SK-N-SH treated with all-trans-retinoic acid at 6 μM for 48 hours (cell line): ENCODE measurements around the gene CYP2W1.

Experiments
- ATAC-seq: fragments of 200-7000 bp; cut with Tn5 transposase; 3 replicates; pipeline ENCODE4 v1.9.1; 2020; ENCODE audit warnings: mild to moderate bottlenecking, moderate library complexity
- ARNTL ChIP-seq: fragments of 450-650 bp; formaldehyde crosslinking; IDR thresholded peaks from 2 replicates; pipeline ENCODE4 v1.5.0; 2020; ENCODE audit warnings: low read depth, mild to moderate bottlenecking, moderate library complexity, borderline replicate concordance
- BACH2 ChIP-seq: fragments of 250-450 bp; sonication (Bioruptor Pico); IDR thresholded peaks from 2 replicates; pipeline ENCODE4 v1.9.0; 2021; ENCODE audit warnings: mild to moderate bottlenecking, borderline replicate concordance
- CREB5 ChIP-seq: fragments of 250-450 bp; sonication (Bioruptor Pico); IDR thresholded peaks from 2 replicates; pipeline ENCODE4 v1.5.1; 2020; ENCODE audit warnings: low read depth, mild to moderate bottlenecking, moderate library complexity
- ESRRG ChIP-seq: fragments of 250-450 bp; sonication (Bioruptor Pico); IDR thresholded peaks from 2 replicates; pipeline ENCODE4 v1.6.1; 2021; ENCODE audit warnings: mild to moderate bottlenecking
- GLIS3 ChIP-seq: fragments of 250-450 bp; sonication (Bioruptor Pico); IDR thresholded peaks from 2 replicates; pipeline ENCODE4 v1.5.0; 2020; ENCODE audit warnings: mild to moderate bottlenecking, moderate library complexity
- ISL1 ChIP-seq: fragments of 250-450 bp; sonication (Bioruptor Pico); IDR thresholded peaks from 2 replicates; pipeline ENCODE4 v2.1.2; 2022; ENCODE audit warnings: mild to moderate bottlenecking, moderate library complexity
- OSR1 ChIP-seq: fragments of 250-450 bp; sonication (Bioruptor Pico); IDR thresholded peaks from 2 replicates; pipeline ENCODE4 v1.8.0; 2022; ENCODE audit warnings: moderate library complexity, mild to moderate bottlenecking, inconsistent platforms
- PPARA ChIP-seq: fragments of 250-450 bp; sonication (Bioruptor Pico); IDR thresholded peaks from 2 replicates; pipeline ENCODE4 v1.5.0; 2020; ENCODE audit warnings: mild to moderate bottlenecking, borderline replicate concordance
- RARB ChIP-seq: fragments of 250-450 bp; sonication (Bioruptor Pico); IDR thresholded peaks from 2 replicates; pipeline ENCODE4 v1.8.0; 2021; ENCODE audit warnings: mild to moderate bottlenecking, moderate library complexity
- SNAI2 ChIP-seq: fragments of 250-450 bp; sonication (Bioruptor Pico); IDR thresholded peaks from 2 replicates; pipeline ENCODE4 v1.5.0; 2020; ENCODE audit warnings: mild to moderate bottlenecking, moderate library complexity
- TCF4 ChIP-seq: fragments of 250-450 bp; sonication (Bioruptor Pico); IDR thresholded peaks from 2 replicates; pipeline ENCODE4 v1.8.0; 2021; ENCODE audit warnings: mild to moderate bottlenecking, moderate library complexity, borderline replicate concordance
- TOX ChIP-seq: fragments of 250-450 bp; sonication (Bioruptor Pico); IDR thresholded peaks from 2 replicates; pipeline ENCODE4 v1.8.0; 2021; ENCODE audit warnings: mild to moderate bottlenecking, moderate library complexity, borderline replicate concordance
- ZC3H10 ChIP-seq: fragments of 250-450 bp; sonication (Bioruptor Pico); IDR thresholded peaks from 2 replicates; pipeline ENCODE4 v1.5.1; 2021; ENCODE audit warnings: mild to moderate bottlenecking, moderate library complexity
- ZFP3 ChIP-seq: fragments of 250-450 bp; sonication (Bioruptor Pico); IDR thresholded peaks from 2 replicates; pipeline ENCODE4 v1.5.0; 2020; ENCODE audit warnings: mild to moderate bottlenecking, moderate library complexity
- ZFP30 ChIP-seq: fragments of 450-650 bp; formaldehyde crosslinking; IDR thresholded peaks from 2 replicates; pipeline ENCODE4 v1.5.0; 2022; ENCODE audit warnings: mild to moderate bottlenecking, moderate library complexity
- ZNF565 ChIP-seq: fragments of 450-650 bp; formaldehyde crosslinking; conservative IDR thresholded peaks from 2 replicates; pipeline ENCODE4 v1.5.0; 2020; ENCODE audit warnings: low read depth, mild to moderate bottlenecking, moderate library complexity
- ZNF70 ChIP-seq: fragments of 450-650 bp; formaldehyde crosslinking; IDR thresholded peaks from 2 replicates; pipeline ENCODE4 v1.5.0; 2020; ENCODE audit warnings: mild to moderate bottlenecking, moderate library complexity
- ZNF8 ChIP-seq: fragments of 450-650 bp; formaldehyde crosslinking; IDR thresholded peaks from 2 replicates; pipeline ENCODE4 v1.5.0; 2020; ENCODE audit warnings: mild to moderate bottlenecking, moderate library complexity
- TF ChIP-seq, protein P1 (sequence below): fragments of 250-450 bp; sonication (Bioruptor Pico); IDR thresholded peaks from 2 replicates; pipeline ENCODE4 v1.8.0; 2021; ENCODE audit warnings: low read depth, mild to moderate bottlenecking, moderate library complexity, borderline replicate concordance
- TF ChIP-seq, protein P2 (sequence below): fragments of 250-450 bp; sonication (Bioruptor Pico); IDR thresholded peaks from 2 replicates; pipeline ENCODE4 v1.8.0; 2020; ENCODE audit warnings: mild to moderate bottlenecking, moderate library complexity, borderline replicate concordance
- TF ChIP-seq, protein P3 (sequence below): fragments of 250-450 bp; sonication (Bioruptor Pico); IDR thresholded peaks from 2 replicates; pipeline ENCODE4 v1.5.1; 2021; ENCODE audit warnings: mild to moderate bottlenecking, moderate library complexity

The CYP2W1 gene

DNA sequence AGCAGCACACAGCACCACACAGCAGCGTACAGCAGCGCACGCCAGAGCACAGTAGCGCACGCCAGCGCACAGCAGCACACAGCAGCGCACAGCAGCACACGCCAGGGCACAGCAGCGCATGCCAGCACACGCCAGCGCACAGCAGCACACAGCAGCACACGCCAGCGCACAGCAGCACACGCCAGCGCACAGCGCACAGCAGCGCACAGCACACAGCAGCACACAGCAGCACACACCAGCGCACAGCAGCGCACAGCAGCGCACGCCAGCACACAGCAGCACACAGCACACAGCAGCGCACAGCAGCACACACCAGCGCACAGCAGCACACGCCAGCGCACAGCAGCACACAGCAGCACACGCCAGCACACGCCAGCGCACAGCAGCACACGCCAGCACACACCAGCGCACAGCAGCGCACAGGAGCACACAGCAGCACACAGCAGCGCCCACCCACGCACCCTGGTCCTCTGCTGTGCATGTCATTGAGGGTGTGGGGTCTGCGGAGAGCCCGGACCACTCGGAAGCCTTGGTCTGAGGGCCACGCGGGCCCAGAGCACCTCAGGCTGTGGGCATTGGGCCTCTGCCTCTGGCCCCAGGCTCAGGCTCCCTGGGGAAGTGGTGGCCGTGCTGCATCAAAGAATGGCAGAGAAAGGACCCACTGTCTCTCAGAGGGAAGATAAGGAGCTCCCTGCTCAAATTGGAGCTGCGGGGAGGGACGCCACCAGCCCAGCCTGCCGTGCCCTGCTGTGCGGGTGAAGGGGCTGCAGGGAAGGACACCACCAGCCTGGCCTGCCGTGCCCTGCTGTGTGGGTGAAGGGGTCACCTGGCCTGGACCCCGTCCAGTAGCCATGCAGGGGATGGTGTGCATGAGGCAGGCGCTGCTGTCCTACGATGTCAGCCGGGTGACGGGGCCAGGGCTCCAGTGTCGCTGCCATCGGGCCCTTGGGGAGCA lies 33.9 kb downstream of the CYP2W1 start:
- TF ChIP-seq SNAI2 (CRISPR knock-in tag) (no peak), RARB (CRISPR knock-in tag) (no peak), ZNF565 (CRISPR knock-in tag) (no peak), ZNF8 (CRISPR knock-in tag) (no peak), GLIS3 (CRISPR knock-in tag) (no peak), ZFP30 (no peak), TCF4 (CRISPR knock-in tag) (no peak), ZFP3 (CRISPR knock-in tag) (no peak), TOX (CRISPR knock-in tag) (no peak), ARNTL (no peak), ZC3H10 (CRISPR knock-in tag) (no peak), ISL1 (CRISPR knock-in tag) (no peak), PPARA (no peak), ZNF70 (CRISPR knock-in tag) (no peak), OSR1 (CRISPR knock-in tag) (no peak)
- TF ChIP-seq, protein P1, sequence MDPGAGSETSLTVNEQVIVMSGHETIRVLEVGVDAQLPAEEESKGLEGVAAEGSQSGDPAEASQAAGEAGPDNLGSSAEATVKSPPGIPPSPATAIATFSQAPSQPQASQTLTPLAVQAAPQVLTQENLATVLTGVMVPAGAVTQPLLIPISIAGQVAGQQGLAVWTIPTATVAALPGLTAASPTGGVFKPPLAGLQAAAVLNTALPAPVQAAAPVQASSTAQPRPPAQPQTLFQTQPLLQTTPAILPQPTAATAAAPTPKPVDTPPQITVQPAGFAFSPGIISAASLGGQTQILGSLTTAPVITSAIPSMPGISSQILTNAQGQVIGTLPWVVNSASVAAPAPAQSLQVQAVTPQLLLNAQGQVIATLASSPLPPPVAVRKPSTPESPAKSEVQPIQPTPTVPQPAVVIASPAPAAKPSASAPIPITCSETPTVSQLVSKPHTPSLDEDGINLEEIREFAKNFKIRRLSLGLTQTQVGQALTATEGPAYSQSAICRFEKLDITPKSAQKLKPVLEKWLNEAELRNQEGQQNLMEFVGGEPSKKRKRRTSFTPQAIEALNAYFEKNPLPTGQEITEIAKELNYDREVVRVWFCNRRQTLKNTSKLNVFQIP (CRISPR knock-in tag): no peak
- ATAC-seq: no peak

GRCh38 chr7:1017586-1018333 lies 34.8 kb downstream of the CYP2W1 start:
- TF ChIP-seq TCF4 (CRISPR knock-in tag) (no peak), ZFP3 (CRISPR knock-in tag) (no peak), RARB (CRISPR knock-in tag) (no peak), TOX (CRISPR knock-in tag) (no peak), ZC3H10 (CRISPR knock-in tag) (no peak), OSR1 (CRISPR knock-in tag) (no peak), ZNF70 (CRISPR knock-in tag) (no peak), BACH2 (CRISPR knock-in tag) (no peak), ZNF565 (CRISPR knock-in tag) (no peak), PPARA (no peak), SNAI2 (CRISPR knock-in tag) (no peak), ESRRG (CRISPR knock-in tag) (no peak), CREB5 (CRISPR knock-in tag) (no peak), ZNF8 (CRISPR knock-in tag) (no peak)
- TF ChIP-seq, protein P2, sequence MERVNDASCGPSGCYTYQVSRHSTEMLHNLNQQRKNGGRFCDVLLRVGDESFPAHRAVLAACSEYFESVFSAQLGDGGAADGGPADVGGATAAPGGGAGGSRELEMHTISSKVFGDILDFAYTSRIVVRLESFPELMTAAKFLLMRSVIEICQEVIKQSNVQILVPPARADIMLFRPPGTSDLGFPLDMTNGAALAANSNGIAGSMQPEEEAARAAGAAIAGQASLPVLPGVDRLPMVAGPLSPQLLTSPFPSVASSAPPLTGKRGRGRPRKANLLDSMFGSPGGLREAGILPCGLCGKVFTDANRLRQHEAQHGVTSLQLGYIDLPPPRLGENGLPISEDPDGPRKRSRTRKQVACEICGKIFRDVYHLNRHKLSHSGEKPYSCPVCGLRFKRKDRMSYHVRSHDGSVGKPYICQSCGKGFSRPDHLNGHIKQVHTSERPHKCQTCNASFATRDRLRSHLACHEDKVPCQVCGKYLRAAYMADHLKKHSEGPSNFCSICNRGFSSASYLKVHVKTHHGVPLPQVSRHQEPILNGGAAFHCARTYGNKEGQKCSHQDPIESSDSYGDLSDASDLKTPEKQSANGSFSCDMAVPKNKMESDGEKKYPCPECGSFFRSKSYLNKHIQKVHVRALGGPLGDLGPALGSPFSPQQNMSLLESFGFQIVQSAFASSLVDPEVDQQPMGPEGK (CRISPR knock-in tag): no peak
- TF ChIP-seq, protein P1 (CRISPR knock-in tag): no peak
- TF ChIP-seq, all 23 proteins: peak for 0
- ATAC-seq: no peak

- no peak for ATAC-seq
- TF ChIP-seq, protein P3, sequence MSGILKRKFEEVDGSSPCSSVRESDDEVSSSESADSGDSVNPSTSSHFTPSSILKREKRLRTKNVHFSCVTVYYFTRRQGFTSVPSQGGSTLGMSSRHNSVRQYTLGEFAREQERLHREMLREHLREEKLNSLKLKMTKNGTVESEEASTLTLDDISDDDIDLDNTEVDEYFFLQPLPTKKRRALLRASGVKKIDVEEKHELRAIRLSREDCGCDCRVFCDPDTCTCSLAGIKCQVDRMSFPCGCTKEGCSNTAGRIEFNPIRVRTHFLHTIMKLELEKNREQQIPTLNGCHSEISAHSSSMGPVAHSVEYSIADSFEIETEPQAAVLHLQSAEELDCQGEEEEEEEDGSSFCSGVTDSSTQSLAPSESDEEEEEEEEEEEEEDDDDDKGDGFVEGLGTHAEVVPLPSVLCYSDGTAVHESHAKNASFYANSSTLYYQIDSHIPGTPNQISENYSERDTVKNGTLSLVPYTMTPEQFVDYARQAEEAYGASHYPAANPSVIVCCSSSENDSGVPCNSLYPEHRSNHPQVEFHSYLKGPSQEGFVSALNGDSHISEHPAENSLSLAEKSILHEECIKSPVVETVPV (CRISPR knock-in tag): no peak
- no peak for TF ChIP-seq TCF4 (CRISPR knock-in tag)
- no peak for TF ChIP-seq BACH2 (CRISPR knock-in tag)
- TF ChIP-seq PPARA: no peak
- TF ChIP-seq, protein P2 (CRISPR knock-in tag): no peak
- no peak for TF ChIP-seq ZNF70 (CRISPR knock-in tag)
- TF ChIP-seq ZNF8 (CRISPR knock-in tag): no peak
- TF ChIP-seq TOX (CRISPR knock-in tag): no peak
- TF ChIP-seq, protein P1 (CRISPR knock-in tag): no peak
These were observed 35.3 kb downstream of the CYP2W1 start for GRCh38 chr7:1018334-1018695.
